Caco-2 (cell line): ENCODE results near the gene DYNC1H1. TPM values are rescaled to one million over a fixed set of nuclear protein-coding genes. Genes with fewer than 3 reads are reported as not detected.
"Not testable (repeated sequence)": the region's sequence is repeated elsewhere in the genome, so short reads cannot be mapped to it uniquely, and the experiment has no call there.

Experiments used
- BruUV-seq: library from RNA; stranded (reverse); fragments of 400-500 nt; replicated peaks from 2 replicates; lab custom pipeline; 2021; lab: Mats Ljungman, UMichigan
- CTCF ChIA-PET: fragments of 300-600 bp; sonication (Branson Sonifier 250); formaldehyde crosslinking; loops from one replicate; lab custom pipeline; 2022; ENCODE audit warnings: antibody characterized with exemption; lab: Charles Lee
- POLR2A ChIA-PET: fragments of 300-600 bp; sonication (Branson Sonifier 250); formaldehyde crosslinking; loops from one replicate; lab custom pipeline; 2022; ENCODE audit warnings: antibody characterized with exemption; lab: Charles Lee
- DNase-seq, 2 experiments: peaks; one replicate each; pipeline versions ENCODE4 v3.0.0 to v3.0.0-alpha.2; 2020 to 2022
- H3K27me3 ChIP-seq: replicated peaks from 2 replicates; pipeline ENCODE4 v1.6.0; 2011; ENCODE audit warnings: low read length; ENCODE audit not compliant: control insufficient read depth, insufficient read depth
- H3K36me3 ChIP-seq: 2 replicates; pipeline ENCODE4 v1.5.1; 2011; ENCODE audit warnings: low read length; ENCODE audit not compliant: control insufficient read depth, insufficient read depth
- H3K4me1 ChIP-seq: fragments of 250-450 bp; sonication (Bioruptor Pico); 2 replicates; pipeline ENCODE4 v1.5.1; 2020; ENCODE audit warnings: mild to moderate bottlenecking
- H3K4me3 ChIP-seq: 2 replicates; pipeline ENCODE4 v1.5.1; 2011; ENCODE audit warnings: low read depth, mild to moderate bottlenecking, control low read depth, low read length
- H3K9me3 ChIP-seq: fragments of 250-450 bp; sonication (Bioruptor Pico); 2 replicates; pipeline ENCODE4 v1.5.1; 2020; ENCODE audit warnings: mild to moderate bottlenecking, moderate library complexity
- H3K27ac Mint-ChIP-seq: one replicate; pipeline ENCODE4 v1.8.0; 2022; ENCODE audit warnings: mixed read lengths; ENCODE audit not compliant: unreplicated experiment
- H3K27me3 Mint-ChIP-seq: one replicate; pipeline ENCODE4 v1.8.0; 2022; ENCODE audit warnings: mixed read lengths; ENCODE audit not compliant: insufficient read depth, unreplicated experiment
- H3K36me3 Mint-ChIP-seq: one replicate; pipeline ENCODE4 v1.8.0; 2022; ENCODE audit warnings: mild to moderate bottlenecking, mixed read lengths; ENCODE audit not compliant: insufficient read depth, unreplicated experiment
- H3K4me1 Mint-ChIP-seq: one replicate; pipeline ENCODE4 v1.8.0; 2022; ENCODE audit warnings: low read depth, mixed read lengths; ENCODE audit not compliant: unreplicated experiment
- H3K4me3 Mint-ChIP-seq: one replicate; pipeline ENCODE4 v1.8.0; 2022; ENCODE audit warnings: mild to moderate bottlenecking, moderate library complexity, mixed read lengths; ENCODE audit not compliant: unreplicated experiment
- H3K9me3 Mint-ChIP-seq: one replicate; pipeline ENCODE4 v1.8.0; 2022; ENCODE audit warnings: mixed read lengths; ENCODE audit not compliant: unreplicated experiment
- intact Hi-C: fragments of 100-400 bp; cut with micrococcal nuclease; formaldehyde crosslinking; loops from one replicate; pipeline ENCODE4 v1.10.0; 2022; ENCODE audit not compliant: unreplicated experiment
- total RNA-seq: library from RNA; stranded (reverse); gene quantifications from 2 replicates; pipeline ENCODE4 v1.2.3, GENCODE V29; 2022
- TF ChIP-seq, protein P1 (sequence below), 2 experiments: fragments of 200-600 bp in 1 of 2; IDR thresholded peaks; 1 replicate in 1 of 2; 2 replicates in 1 of 2; pipeline versions ENCODE4 v1.5.1 to v1.8.0; 2011 to 2022; ENCODE audit warnings: antibody characterized with exemption in 1 of 2, control low read depth in 1 of 2, inconsistent platforms in 1 of 2, low read depth in 1 of 2, low read length in 1 of 2, mild to moderate bottlenecking in 1 of 2, moderate library complexity in 1 of 2; ENCODE audit not compliant: insufficient read depth in 1 of 2, severe bottlenecking in 1 of 2, unreplicated experiment in 1 of 2

Gene DYNC1H1
- total RNA-seq, 1 experiment from 2014 or later, result 351 TPM

- TSS peak; percentile 3 for BruUV-seq
- peaks cover 26% of the 10 kb centered on the region for H3K4me1 ChIP-seq
- H3K36me3 Mint-ChIP-seq, result peaks cover 92% of the 10 kb centered on the region
- H3K27me3 Mint-ChIP-seq, result no peaks in the 10 kb centered on the region
- CTCF ChIA-PET, result no interaction called here
- DNase-seq, result no peak
- peaks cover 8% of the 10 kb centered on the region for H3K4me1 Mint-ChIP-seq
- H3K27ac Mint-ChIP-seq, result no peak overlapping the region
- H3K9me3 Mint-ChIP-seq, result no peaks in the 10 kb centered on the region
- intact Hi-C loops, result no loop called here
- TF ChIP-seq, protein P1, sequence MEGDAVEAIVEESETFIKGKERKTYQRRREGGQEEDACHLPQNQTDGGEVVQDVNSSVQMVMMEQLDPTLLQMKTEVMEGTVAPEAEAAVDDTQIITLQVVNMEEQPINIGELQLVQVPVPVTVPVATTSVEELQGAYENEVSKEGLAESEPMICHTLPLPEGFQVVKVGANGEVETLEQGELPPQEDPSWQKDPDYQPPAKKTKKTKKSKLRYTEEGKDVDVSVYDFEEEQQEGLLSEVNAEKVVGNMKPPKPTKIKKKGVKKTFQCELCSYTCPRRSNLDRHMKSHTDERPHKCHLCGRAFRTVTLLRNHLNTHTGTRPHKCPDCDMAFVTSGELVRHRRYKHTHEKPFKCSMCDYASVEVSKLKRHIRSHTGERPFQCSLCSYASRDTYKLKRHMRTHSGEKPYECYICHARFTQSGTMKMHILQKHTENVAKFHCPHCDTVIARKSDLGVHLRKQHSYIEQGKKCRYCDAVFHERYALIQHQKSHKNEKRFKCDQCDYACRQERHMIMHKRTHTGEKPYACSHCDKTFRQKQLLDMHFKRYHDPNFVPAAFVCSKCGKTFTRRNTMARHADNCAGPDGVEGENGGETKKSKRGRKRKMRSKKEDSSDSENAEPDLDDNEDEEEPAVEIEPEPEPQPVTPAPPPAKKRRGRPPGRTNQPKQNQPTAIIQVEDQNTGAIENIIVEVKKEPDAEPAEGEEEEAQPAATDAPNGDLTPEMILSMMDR (IDR thresholded peaks at IDR 0.05; ENCODE audit: insufficient read depth in 1 of 2, low read depth in 1 of 2, low read length in 1 of 2, severe bottlenecking in 1 of 2, unreplicated experiment in 1 of 2), result no peak
- POLR2A ChIA-PET, result no interaction called here
- H3K27me3 ChIP-seq, result no peaks in the 10 kb centered on the region
- H3K9me3 ChIP-seq, result no peaks in the 10 kb centered on the region
- peaks cover 4% of the 10 kb centered on the region for H3K36me3 ChIP-seq
- no peak overlapping the region for H3K4me3 ChIP-seq
- no peak overlapping the region for H3K4me3 Mint-ChIP-seq
Observed at GRCh38 chr14:102081231-102082080, 117.1 kb downstream of the DYNC1H1 start.

DNA sequence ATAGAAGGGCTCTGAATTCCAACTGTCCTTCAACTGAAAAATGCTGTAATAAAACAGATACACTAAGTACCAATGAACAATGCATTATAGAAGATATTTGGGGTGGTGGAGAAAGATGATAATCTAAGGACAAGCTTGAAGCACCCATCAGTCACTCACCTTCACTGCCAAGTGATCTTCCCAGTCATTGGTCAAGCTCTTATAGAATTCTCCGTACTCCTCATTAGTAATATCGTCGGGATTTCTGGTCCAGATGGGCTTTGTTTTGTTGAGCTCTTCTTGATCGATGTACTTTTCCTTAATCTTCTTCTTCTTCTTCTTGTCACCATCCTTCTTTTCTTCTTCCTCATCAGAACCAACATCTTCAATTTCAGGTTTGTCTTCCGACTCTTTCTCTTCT, 120.1 kb downstream of the DYNC1H1 start:
- BruUV-seq, intact Hi-C loops, DNase-seq, H3K4me3 ChIP-seq, H3K36me3 ChIP-seq, H3K9me3 ChIP-seq, H3K27me3 ChIP-seq, POLR2A ChIA-PET, CTCF ChIA-PET, H3K27ac Mint-ChIP-seq, H3K9me3 Mint-ChIP-seq, H3K27me3 Mint-ChIP-seq: not testable (repeated sequence)
- H3K4me1 ChIP-seq, result peaks cover 33% of the 10 kb centered on the region
- peaks cover 23% of the 10 kb centered on the region for H3K4me1 Mint-ChIP-seq
- H3K36me3 Mint-ChIP-seq, result peaks cover 93% of the 10 kb centered on the region
- peak overlapping the region; percentile 81 for H3K4me3 Mint-ChIP-seq

DNA sequence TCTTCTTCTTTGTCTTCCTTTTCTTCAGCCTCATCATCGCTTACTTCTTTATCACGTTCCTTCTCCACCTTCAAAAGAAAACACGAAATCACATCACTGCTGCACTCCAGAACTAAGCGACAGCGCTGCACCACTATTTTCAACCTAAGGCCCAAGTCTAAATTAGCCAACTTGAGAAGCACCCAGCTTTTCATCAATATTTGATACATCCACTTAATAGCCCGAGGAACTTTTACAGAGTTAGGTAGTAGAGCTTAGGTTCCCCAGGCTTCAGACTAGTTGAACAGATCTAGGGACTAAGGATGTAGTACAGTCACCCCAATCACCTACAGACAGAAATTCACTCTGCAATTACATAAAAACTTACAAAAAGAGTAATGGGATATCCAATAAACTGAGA, 120.6 kb downstream of the DYNC1H1 start:
- peaks cover 93% of the 10 kb centered on the region for H3K36me3 Mint-ChIP-seq
- intact Hi-C loops, result no loop called here
- H3K27me3 ChIP-seq, result no peaks in the 10 kb centered on the region
- no peak overlapping the region; the same call in 1 of the 2 replicates for H3K4me3 ChIP-seq
- H3K36me3 ChIP-seq, result peaks cover 4% of the 10 kb centered on the region; the same call in 1 of the 2 replicates
- CTCF ChIA-PET, result interaction anchor here (0.6 kb wide), 1 partner anchor 325 kb away, joined by 6 read pairs; no protein-coding TSS in a partner anchor
- peaks cover 33% of the 10 kb centered on the region for H3K4me1 ChIP-seq
- H3K9me3 ChIP-seq, result no peaks in the 10 kb centered on the region
- DNase-seq, result no peak
- peaks cover 27% of the 10 kb centered on the region for H3K4me1 Mint-ChIP-seq
- H3K27me3 Mint-ChIP-seq, result no peaks in the 10 kb centered on the region
- no peak overlapping the region for H3K27ac Mint-ChIP-seq
- TF ChIP-seq, protein P1 (IDR thresholded peaks at IDR 0.05; ENCODE audit: insufficient read depth in 1 of 2, low read depth in 1 of 2, low read length in 1 of 2, severe bottlenecking in 1 of 2, unreplicated experiment in 1 of 2), result no peak
- POLR2A ChIA-PET, result interaction anchor here (0.5 kb wide), 1 partner anchor 278 kb away, joined by 4 read pairs; the partner anchor contains the start of genes CINP and TECPR2
- H3K4me3 Mint-ChIP-seq, result peak overlapping the region; percentile 81
- no TSS peak for BruUV-seq
- H3K9me3 Mint-ChIP-seq, result no peaks in the 10 kb centered on the region
